Midbrain (tissue), 1 donor: Measurements from ENCODE around the gene PLS1.
"Not testable (repeated sequence)": the region's sequence is repeated elsewhere in the genome, so short reads cannot be mapped to it uniquely, and the experiment has no call there.

Experiments
- DNase-seq: peaks from one replicate; lab custom pipeline; 2025; lab: John Stamatoyannopoulos, UW

Gene PLS1

DNA sequence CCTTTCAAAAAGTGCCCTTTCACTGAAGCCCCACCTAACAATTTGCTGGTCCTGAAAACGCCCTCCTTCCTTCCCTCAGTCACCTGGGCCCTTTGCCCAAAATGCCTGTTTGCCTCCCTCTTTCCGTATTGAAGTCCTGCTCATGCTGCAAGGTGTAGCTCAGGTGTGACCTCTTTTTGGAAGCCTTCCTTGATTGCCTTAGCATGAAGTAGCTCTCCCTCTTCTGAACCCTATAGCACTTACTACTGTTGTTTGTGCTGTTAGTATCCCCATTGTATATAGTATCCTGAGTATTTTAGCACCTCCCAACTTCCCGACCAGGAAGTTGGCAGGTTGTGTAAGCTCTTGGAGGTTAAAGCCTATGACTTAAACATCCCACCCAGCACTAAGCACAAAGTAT, 1.7 kb downstream of the PLS1 start:
- DNase-seq, result no peak

DNA sequence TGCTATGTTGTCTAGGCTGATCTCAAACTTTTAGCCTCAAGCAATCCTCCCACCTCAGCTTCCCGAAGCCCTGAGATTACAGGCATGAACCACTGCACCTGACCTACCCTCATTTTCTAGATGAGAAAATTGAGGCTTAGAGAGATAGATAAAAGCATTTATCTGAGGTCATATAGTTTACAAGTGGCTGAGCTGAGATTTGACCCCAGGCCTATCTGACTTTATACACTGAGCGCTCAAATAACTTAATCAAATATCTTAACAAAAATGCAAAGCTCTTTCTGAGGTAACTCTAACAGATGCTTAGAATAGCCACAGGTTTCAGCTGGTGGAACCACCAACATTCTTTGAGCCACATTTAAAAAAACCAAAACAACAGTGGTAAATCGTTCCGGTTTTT, 5.5 kb downstream of the PLS1 start:
- no peak for DNase-seq

DNA sequence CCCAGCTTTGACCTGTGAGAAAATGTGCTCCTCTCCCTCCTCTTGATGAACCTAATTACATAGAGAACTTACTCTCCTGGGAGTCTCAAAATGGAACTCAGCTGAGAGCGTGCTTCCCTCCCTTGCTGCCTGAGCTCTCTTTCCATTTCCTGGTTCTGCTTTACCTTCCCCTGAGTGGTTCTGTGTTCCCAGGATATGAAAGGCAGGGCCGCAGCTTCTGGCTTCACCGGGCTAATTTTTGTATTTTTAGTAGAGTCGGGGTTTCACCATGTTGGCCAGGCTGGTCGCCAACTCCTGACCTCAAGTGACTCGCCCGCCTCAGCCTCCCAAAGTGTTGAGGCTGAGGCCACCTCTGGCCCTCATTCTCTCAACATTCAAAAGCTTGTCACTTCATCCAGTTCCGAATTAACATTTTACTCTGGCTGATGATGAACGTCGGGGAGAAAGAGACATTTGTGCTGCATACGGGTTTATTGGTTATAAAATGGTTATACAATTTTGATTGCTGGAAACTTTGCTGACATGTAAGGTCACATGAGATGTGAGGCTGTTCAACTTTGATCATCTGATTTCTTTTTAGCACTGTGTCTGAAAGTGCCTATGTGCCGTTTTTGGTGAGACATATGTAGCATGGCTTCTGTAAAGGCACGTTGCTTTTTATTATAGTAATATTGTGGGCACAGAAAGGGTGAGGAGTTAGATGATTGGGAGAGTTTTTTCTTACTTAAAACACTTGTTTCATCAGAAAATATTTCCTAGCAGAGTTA, 6.6 kb downstream of the PLS1 start:
- no peak for DNase-seq

DNA sequence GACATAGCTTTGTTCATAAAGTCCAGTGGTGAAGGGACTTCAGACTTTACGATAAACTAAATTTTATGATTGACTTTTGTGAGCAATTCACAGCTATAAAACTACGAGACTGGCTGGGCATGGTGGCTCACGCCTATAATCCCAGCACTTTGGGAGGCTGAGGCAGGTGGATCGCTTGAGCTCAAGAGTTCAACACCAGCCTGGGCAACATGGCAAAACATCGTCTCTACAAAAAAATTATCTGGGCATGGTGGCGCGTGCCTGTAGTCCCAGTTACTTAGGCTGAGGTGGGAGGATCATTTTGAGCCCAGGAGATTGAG, 7.2 kb downstream of the PLS1 start:
- DNase-seq, result not testable (repeated sequence)

DNA sequence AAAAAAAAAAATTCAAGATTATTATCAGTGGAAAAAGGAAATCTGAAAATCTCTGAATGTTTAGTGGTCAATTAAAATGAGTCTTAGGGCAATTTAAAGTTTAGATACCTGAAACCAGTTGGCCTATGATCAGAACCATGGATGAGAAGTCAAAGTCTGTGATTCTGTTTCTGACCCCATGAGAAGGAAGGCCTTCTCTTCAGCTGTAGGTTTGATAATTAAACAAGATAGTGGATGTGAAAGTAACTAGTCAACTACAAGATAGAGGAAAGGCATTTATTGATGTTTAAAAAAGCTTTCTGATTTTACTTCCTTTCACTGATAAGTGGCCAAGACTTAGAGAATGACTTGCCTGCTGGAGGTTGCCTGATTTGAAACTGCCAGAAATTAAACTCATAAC, 8.7 kb downstream of the PLS1 start:
- no peak for DNase-seq

DNA sequence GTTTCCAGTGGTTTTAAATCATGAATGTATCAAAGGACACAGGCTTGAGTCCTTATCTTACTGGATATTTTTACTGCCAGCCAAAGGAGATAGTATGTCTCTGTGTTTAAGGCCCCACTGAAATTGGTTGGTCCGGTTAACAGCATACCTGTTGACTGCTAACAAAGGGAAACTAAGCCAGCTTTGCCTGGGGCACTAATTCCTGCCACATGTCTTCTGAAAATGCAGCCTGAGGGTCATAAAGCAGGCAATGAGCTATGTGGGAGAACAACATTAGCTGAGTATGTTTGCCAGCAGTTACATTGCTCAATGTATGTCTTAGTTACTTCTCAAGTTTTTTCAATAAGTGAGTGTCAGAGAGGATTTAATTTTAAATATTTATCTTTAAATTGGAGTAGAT, 12.4 kb downstream of the PLS1 start:
- no peak for DNase-seq

DNA sequence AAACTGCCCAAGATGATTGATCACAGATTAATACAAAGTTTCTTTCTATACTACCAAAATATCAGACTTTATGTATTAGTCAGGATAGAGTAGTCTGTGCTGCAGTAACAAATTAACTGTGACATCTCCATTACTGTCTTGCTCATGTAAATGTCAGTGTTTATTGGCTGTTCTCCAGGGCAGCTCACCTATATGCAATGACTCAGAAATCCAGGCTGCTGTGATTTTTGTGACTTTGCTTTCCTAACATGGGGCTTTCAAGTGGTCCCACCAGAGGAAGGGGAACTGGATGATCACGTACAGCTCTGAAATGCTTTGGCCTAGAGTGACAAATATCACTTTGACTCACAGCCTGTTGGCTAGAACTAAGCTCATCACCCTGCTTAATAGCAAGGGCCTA, 12.9 kb downstream of the PLS1 start:
- no peak for DNase-seq

DNA sequence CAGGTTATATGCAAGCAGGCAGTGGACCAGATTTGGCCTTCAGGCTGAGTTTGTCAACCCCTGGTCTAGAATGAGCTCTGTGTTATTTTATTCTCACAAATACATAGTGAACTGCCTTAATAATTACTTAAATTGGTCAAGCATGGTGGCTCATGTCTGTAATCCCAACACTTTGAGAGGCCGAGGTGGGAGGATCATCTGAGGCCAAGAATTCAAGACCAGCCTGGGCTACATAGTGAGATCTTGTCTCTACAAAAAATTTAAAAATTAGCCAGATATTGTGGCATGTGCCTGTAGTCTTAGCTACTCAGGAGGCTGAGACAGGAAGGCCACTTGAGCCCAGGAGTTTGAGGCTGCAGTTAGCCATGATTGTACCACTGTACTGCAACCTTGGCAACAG, 15.0 kb downstream of the PLS1 start:
- DNase-seq, result no peak

DNA sequence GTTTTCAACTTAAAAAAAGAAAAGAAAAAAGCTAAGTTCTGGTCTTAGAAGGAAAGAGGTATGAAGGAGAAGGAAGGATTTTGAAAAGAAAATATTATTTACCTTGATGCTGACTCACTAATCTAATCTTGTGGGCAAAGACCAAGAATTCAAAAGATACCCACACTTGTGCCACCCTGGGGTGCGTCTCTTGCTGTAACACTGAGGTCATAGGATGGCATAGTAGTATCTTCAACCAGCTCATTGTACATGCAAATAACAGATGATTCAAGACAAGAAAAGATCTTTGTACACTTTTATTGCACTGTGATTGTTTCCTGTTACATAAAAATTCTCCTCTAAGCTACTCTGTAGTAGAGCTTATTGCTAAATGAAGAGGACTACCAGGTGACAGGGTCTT, 17.3 kb downstream of the PLS1 start:
- no peak for DNase-seq

DNA sequence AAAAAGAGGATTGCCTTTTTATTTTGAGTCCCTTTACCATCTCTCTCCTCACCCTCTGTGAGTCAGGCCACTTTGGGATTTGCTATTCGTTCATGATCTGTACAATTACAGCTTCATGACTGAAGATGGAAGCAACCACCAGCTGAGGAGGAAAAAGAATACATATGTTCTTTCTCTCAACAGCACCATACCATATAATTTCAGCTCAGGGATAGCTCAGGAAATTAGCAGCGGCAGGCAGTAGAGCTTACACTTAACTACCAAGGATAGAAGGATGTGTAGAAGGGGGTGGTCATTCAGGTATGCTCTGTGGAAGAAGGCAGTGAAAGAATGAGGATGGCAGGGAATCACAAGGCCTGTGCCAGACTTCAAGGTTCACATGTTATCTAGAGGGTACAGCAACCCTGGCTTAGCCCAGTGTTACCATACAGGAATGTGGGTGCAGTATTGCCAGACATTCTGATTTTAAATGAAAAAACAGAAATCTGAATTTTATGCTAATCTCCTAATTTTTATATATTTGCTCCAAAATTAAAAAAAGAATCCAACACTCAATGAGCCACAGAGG, 17.9 kb downstream of the PLS1 start:
- DNase-seq, result no peak

DNA sequence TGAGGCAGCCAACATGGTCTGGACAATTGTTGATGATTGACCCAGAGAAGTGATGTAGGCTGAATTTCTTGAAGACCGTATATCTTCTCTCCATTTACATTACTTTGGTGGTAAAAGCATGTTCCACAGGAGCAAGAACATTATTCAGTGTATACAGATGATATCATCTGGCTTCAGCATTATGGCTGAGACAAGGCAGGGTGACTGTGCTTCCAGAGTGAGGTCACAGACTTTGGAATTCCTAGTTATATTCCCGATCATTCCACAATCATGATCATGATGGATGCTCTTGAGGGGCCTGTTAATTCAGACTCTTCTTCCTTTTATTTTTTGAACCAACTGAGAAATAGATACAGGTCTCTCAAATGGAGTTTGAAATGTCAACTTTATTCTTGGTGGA, 19.0 kb downstream of the PLS1 start:
- no peak for DNase-seq

DNA sequence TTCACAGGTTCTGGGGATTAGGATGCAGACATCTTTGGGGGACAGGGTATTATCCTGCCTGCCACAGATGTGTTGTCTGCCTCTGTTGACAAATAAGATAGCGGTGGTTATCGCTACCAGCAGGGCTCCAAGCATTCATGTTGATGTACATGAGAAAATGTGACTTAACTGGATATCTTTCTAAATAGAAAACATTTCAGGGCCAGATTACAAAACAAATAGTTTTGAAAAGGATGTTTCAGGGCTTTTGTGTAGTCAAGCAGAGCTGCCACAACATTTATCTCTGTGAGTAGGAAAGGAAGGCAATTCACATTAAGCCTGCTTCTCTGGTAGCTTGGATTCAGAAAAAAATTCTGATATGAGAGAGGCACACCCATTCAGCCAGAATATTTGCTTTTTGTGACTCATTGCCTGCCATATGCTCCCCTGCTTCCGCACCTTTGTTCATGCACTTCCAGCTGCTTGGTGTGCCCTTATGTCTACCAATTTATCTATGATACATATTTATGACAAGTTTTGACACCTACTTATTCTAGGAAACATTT, 22.8 kb downstream of the PLS1 start:
- no peak for DNase-seq

DNA sequence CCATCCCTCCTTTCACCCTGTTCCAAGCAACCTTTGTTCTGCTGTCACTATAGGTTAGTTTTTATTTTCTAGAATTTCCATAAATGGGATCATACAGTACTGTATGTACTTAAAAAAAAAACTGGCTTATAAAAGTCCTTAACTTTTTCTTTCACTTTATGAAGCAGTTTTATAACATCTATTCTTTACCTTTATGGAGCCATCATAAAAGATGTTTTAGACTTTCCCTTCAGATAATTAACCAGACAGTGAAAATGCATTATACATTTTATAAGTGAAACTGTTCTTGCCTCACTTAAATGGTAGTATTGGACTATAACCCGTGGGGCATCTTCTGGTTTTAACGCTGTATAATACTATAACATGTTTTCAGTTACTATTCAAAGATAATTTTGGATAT, 26.2 kb downstream of the PLS1 start:
- DNase-seq, result no peak

DNA sequence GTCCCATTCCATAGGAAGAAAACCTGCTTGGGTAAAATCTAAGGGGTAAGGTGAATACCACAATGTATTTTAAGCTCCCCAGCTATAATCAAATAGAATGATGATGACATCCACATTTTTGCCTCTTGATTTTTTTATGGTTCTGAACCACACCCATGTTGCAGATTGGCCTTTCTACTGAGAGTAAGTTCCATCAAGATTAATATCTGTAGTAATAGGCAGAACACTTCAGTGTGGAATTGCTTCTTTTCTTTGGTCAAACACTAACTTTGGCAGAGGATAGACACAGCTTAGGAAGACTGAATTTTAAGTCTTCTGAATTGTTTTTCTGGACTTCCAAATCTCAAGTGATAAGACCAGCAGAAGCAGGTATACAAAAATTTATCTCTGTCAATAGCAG, 27.0 kb downstream of the PLS1 start:
- no peak for DNase-seq

DNA sequence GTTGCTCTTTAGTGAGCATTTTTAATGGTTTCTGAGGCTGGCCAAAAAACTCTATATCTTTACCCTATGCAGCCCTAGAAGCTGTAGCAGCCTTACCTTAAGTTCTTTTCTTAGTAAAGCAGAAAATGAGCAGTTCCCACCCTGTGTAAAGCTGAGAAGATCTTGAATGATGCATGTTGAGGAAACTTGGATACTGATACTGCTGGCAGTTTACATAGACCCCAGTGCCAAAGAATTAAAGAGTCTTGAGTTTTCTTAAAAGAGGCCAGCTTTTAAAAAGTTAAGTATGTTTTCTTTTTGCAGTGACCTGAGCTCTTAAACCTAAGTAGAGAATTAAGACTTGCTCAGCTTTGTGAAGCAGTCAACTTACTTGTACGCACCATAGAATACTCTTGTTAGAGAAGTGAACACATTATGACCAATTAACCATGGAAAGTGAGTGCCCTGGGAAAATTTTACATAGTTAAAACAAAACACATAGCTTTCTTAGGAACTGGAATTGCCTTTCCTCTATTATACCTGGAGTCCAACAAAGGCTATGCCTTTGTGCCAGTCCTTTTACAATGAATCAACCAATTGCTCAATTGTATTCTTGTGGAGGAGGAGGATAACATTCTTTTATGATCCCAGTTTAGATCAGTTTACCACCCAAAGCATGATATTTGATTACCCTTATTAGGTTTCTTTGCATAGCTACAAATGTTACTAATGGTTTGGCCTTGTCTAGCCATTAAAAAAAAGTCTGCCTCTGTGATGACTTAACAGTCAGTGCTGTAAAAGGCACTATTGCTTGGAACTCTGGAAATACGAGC, 28.4 kb downstream of the PLS1 start:
- no peak for DNase-seq

DNA sequence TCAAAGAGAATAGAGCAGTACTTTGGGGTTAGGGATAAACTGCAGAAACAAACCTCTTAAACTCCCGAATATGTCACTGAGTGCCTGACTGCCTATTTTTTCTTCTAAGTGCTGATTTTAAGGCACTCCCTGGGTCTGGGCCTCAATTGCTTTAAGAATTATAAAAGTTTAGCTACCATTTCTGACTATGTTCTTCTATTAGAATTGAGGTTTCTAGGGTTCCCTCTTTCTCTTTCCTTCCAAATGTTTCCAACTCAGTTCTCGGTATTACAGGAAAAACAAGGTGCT, 28.9 kb downstream of the PLS1 start:
- DNase-seq, result no peak

DNA sequence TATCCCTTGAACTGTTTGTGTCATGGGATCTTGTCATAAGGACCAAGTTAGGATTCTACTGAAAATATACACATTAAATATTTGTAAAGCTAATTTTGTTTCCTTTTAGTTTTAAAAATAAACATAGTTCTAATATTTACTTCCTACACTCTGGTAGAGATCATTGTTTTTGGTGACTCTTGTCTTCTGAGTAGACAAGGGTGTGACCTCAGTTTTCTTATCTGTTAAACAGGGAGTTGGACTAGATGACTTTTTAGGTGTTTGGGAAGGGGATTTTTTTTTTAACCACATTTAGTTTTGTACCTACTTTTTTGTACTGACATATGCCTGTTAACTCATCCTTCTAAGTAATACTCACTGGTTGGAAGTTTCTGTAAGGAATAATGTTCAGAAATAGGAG, 30.8 kb downstream of the PLS1 start:
- DNase-seq, result no peak

DNA sequence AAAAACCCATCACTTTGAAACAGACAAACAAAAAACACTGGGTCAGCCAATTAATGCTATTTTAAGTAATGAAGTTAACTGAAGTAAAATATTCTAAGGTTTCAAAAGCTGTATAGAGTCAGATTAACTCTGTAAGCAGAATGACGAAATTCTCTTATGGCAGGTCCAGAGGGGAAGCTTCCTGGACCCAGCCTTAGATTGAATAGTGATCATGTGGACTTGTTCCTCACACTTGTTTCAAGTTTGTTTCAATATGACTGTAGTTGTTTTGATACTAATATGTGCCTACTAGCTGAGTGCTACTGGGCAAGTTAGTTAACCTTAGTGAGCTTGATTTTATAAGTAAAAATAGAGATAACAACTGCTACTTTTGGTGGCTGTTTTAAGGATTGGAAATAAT, 32.6 kb downstream of the PLS1 start:
- DNase-seq, result no peak

DNA sequence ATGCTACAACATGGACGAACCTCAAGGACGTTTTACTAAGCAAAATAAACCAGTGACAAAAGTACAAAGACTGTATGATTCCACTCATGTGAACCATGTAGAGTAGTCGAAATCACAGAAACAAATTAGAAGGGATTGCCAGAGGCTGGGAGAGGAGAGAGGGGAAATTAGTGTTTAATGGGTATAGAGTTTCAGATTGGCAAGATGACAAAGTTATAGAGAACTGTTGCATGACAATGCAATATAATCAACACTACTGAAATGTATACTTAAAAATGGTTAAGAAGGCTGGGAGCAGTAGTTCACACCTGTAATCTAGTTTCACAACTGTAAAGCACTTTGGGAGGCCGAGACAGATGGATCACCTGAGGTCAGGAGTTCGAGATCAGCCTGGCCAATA, 36.9 kb downstream of the PLS1 start:
- no peak for DNase-seq

DNA sequence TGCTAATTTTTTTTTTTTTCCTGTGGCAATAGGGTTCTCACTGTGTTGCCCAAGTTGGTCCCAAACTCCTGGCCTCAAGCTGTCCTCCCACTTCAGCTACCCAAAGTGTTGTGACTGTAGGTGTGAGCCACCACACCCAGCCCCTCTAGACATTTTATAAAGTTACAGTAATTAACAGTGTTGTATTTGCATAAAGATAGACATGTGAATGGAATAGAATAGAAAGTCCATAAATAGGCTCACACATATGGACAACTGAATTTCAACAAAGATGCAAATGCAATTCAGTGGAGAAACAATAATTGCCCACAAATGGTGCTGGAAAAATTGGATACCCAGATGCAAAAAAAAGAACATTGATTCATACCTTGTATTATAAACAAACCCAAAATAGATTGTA, 39.9 kb downstream of the PLS1 start:
- no peak for DNase-seq

DNA sequence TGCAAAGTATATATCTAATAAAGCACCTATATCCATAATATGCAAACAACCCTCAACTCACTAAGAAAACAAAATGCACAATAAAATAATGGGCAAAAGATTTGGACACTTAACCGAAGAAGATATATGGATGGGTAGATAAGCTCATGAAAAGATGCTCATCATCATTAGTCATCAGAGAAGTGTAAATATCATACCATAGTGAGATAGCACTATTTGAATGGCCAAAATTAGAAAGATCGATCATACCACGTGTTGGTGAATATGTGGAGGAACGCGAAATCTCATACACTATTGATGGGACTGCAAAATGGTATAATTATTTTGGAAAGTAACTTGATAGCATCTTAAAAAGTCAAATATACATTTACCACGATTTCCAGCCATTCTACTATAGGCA, 40.5 kb downstream of the PLS1 start:
- no peak for DNase-seq

DNA sequence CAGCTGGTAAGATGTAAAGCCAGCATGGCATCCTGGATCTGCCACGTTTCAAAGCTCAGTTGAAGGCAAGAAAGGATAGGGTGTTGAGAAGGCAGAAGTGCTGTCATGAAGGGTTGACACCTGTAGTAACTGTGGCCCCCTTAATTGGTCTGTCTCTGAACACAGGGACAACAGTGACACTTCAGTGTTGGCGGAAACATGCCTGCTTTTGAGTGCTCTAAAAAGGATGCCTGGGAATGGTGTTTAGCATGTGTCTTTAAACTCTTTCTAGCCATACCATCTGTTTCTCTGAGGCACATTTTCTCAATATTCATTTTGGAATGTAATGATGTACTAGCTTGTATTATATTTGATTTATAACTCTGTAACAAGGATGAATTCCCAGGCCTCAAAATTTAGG, 42.1 kb downstream of the PLS1 start:
- DNase-seq, result no peak

DNA sequence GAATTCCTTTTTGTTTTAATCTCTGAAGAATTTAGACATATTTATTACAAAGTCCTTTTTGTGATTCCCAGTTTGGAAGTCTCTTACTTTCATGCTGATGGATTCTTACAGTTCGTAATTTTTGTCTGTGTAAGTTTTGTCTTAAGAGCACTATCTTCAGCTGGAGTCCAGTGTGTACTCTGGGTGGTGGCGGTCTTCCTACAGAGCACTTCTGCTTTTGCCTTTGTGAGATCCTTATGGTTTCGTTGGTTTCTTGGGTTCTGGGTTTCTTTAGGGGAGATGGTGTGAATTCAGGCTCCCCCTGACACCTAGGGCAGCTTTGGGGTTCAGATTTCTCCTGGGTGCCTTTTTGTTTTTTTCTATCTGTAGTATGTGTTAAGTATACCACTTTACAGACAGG, 45.3 kb downstream of the PLS1 start:
- DNase-seq, result no peak

DNA sequence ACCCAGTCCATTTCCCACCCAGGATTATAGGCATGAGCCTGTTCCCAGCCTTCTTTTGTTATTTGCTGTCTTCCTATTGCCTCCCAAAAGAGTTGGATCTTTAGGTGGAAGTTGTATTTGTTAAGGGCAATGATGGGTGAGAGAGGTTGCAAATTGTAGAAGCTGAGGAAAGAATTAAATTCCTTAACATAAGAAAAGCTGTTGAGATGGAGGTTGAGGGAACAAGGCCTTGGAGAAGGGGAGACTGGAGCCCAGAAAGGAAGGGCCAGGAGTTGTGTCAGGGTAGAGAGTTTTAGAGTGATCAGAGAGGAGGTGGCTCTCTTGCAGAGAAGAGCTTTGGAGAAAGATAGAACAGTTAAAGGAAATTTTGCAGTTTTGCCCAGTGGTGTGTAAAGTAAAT, 46.8 kb downstream of the PLS1 start:
- no peak for DNase-seq
